H1 (cell line): ENCODE measurements around the gene STOML2. TPM values are rescaled to one million over a fixed set of nuclear protein-coding genes. Genes with fewer than 3 reads are reported as not detected.

Experiments
- CTCF ChIA-PET: fragments of 300-600 bp; sonication (Branson Sonifier 250); formaldehyde crosslinking; loops from one replicate; lab custom pipeline; 2021; ENCODE audit not compliant: partially characterized antibody; lab: Charles Lee
- POLR2A ChIA-PET: fragments of 300-600 bp; sonication (Branson Sonifier 250); formaldehyde crosslinking; loops from one replicate; lab custom pipeline; 2021; ENCODE audit warnings: inconsistent platforms; ENCODE audit not compliant: partially characterized antibody; lab: Charles Lee
- DNase-seq, 2 experiments: peaks; one replicate each; pipeline versions ENCODE4 v3.0.0 to v3.0.0-alpha.2; 2010 to 2022; ENCODE audit warnings: low spot score in 2 of 2, low read depth in 1 of 2, mixed read lengths in 1 of 2
- FAIRE-seq: peaks from 2 replicates; lab custom pipeline; 2011; peaks lifted over from hg19 to GRCh38; lab: Jason Lieb, UNC
- H2AFZ ChIP-seq: 2 replicates; pipeline ENCODE4 v1.8.1; 2012; ENCODE audit warnings: low read length, inconsistent platforms
- H2AK5ac ChIP-seq: 2 replicates; pipeline ENCODE4 v1.6.1; 2013; ENCODE audit warnings: low read depth, low read length
- H2BK120ac ChIP-seq: replicated peaks from 2 replicates; pipeline ENCODE3; 2013; ENCODE audit warnings: low read depth, low read length, inconsistent platforms
- H2BK12ac ChIP-seq: 2 replicates; pipeline ENCODE4 v1.6.1; 2013; ENCODE audit warnings: low read depth, low read length
- H2BK15ac ChIP-seq: 2 replicates; pipeline ENCODE4 v1.6.1; 2013; ENCODE audit warnings: low read length
- H2BK20ac ChIP-seq: 2 replicates; pipeline ENCODE4 v1.6.1; 2013; ENCODE audit warnings: low read length
- H2BK5ac ChIP-seq: 2 replicates; pipeline ENCODE4 v1.6.1; 2013; ENCODE audit warnings: low read depth, low read length
- H3K14ac ChIP-seq: 2 replicates; pipeline ENCODE4 v1.6.1; 2013; ENCODE audit warnings: inconsistent platforms; ENCODE audit not compliant: insufficient read length
- H3K18ac ChIP-seq: 2 replicates; pipeline ENCODE4 v1.6.1; 2013; ENCODE audit warnings: low read length; ENCODE audit errors: extremely low read depth
- H3K23ac ChIP-seq: 2 replicates; pipeline ENCODE4 v1.6.1; 2013; ENCODE audit warnings: inconsistent platforms; ENCODE audit not compliant: insufficient read length
- H3K23me2 ChIP-seq: 2 replicates; pipeline ENCODE4 v1.6.1; 2013; ENCODE audit warnings: low read depth, low read length
- H3K27ac ChIP-seq: 2 replicates; pipeline ENCODE4 v1.6.1; 2011; ENCODE audit warnings: low read depth, low read length, inconsistent platforms
- H3K27me3 ChIP-seq, 4 experiments: replicated peaks in 1 of 4; 1 replicate in 1 of 4; 2 replicates in 3 of 4; pipeline versions ENCODE4 v1.6.1 to v1.8.1; 2011 to 2013; ENCODE audit warnings: low read length in 3 of 4, mild to moderate bottlenecking in 3 of 4, inconsistent platforms in 2 of 4, mixed read lengths in 2 of 4, moderate library complexity in 1 of 4; ENCODE audit not compliant: control insufficient read depth in 3 of 4, insufficient read depth in 3 of 4; ENCODE audit errors: extremely low read depth in 1 of 4
- H3K36me3 ChIP-seq, 4 experiments: 2 replicates each; pipeline versions ENCODE4 v1.6.1 to v1.8.1; 2011 to 2013; ENCODE audit warnings: mild to moderate bottlenecking in 4 of 4, low read length in 3 of 4, moderate library complexity in 2 of 4, control low read depth in 1 of 4, inconsistent platforms in 1 of 4; ENCODE audit not compliant: insufficient read depth in 4 of 4, control insufficient read depth in 2 of 4
- H3K4ac ChIP-seq: replicated peaks from 2 replicates; pipeline ENCODE3; 2013; ENCODE audit warnings: low read length, low read depth, mixed read lengths, inconsistent platforms; ENCODE audit not compliant: insufficient read length
- H3K4me1 ChIP-seq, 4 experiments: replicated peaks in 1 of 4; 1 replicate in 1 of 4; 2 replicates in 3 of 4; pipeline versions ENCODE4 v1.6.1 to v1.8.1; 2011 to 2013; ENCODE audit warnings: low read length in 3 of 4, inconsistent platforms in 2 of 4, mixed read lengths in 1 of 4; ENCODE audit not compliant: insufficient read depth in 4 of 4, control insufficient read depth in 3 of 4
- H3K4me2 ChIP-seq, 2 experiments: 2 replicates each; pipeline versions ENCODE4 v1.6.1 to v1.8.1; 2011 to 2013; ENCODE audit warnings: low read depth in 2 of 2, low read length in 2 of 2, control low read depth in 1 of 2, inconsistent platforms in 1 of 2, mild to moderate bottlenecking in 1 of 2; ENCODE audit not compliant: insufficient read depth in 1 of 2
- H3K4me3 ChIP-seq, 4 experiments: fragments of 200-600, 300-600 bp in 1 of 4; sonication (generic), shearing (Covaris generic), sonication (Bioruptor Twin) in 1 of 4; 2 replicates each; pipeline versions ENCODE4 v1.5.1 to v1.8.1; 2011 to 2016; ENCODE audit warnings: low read length in 4 of 4, low read depth in 3 of 4, control low read depth in 2 of 4, inconsistent platforms in 2 of 4, mild to moderate bottlenecking in 2 of 4, mixed read lengths in 1 of 4, moderate library complexity in 1 of 4; ENCODE audit not compliant: insufficient read depth in 2 of 4; ENCODE audit errors: extremely low read depth in 1 of 4
- H3K56ac ChIP-seq: replicated peaks from 2 replicates; pipeline ENCODE3; 2013; ENCODE audit warnings: low read depth, mild to moderate bottlenecking, mixed read lengths, low read length, inconsistent platforms; ENCODE audit not compliant: insufficient read length
- H3K79me1 ChIP-seq: 2 replicates; pipeline ENCODE4 v1.6.1; 2013; ENCODE audit warnings: low read depth, low read length, control low read depth
- H3K79me2 ChIP-seq, 2 experiments: 2 replicates each; pipeline versions ENCODE4 v1.6.1 to v1.8.1; 2012 to 2013; ENCODE audit warnings: low read length in 2 of 2, mild to moderate bottlenecking in 2 of 2, inconsistent platforms in 1 of 2; ENCODE audit not compliant: insufficient read depth in 2 of 2, control insufficient read depth in 1 of 2
- H3K9ac ChIP-seq, 4 experiments: replicated peaks in 1 of 4; 1 replicate in 1 of 4; 2 replicates in 3 of 4; pipeline versions ENCODE4 v1.6.1 to v1.8.1; 2011 to 2013; ENCODE audit warnings: low read depth in 3 of 4, low read length in 3 of 4, control low read depth in 2 of 4, mild to moderate bottlenecking in 2 of 4, moderate library complexity in 2 of 4, inconsistent platforms in 1 of 4; ENCODE audit errors: extremely low read depth in 1 of 4
- H3K9me3 ChIP-seq, 2 experiments: 2 replicates each; pipeline versions ENCODE4 v1.6.1 to v1.8.1; 2012 to 2013; ENCODE audit warnings: mild to moderate bottlenecking in 2 of 2, moderate library complexity in 2 of 2, control low read depth in 1 of 2, inconsistent platforms in 1 of 2, low read depth in 1 of 2, low read length in 1 of 2, mixed read lengths in 1 of 2; ENCODE audit not compliant: insufficient read depth in 2 of 2
- H4K20me1 ChIP-seq, 2 experiments: replicated peaks in 1 of 2; 2 replicates each; pipeline versions ENCODE3 to v1.8.1; 2011 to 2013; ENCODE audit warnings: inconsistent platforms in 2 of 2, low read length in 2 of 2, mild to moderate bottlenecking in 1 of 2; ENCODE audit not compliant: insufficient read depth in 2 of 2, control insufficient read depth in 1 of 2
- H4K5ac ChIP-seq: 2 replicates; pipeline ENCODE4 v1.6.1; 2013; ENCODE audit warnings: low read length, low read depth, mixed read lengths, inconsistent platforms; ENCODE audit not compliant: insufficient read length
- H4K8ac ChIP-seq: 2 replicates; pipeline ENCODE4 v1.8.0; 2013; ENCODE audit warnings: mild to moderate bottlenecking, moderate library complexity, low read length, inconsistent platforms; ENCODE audit not compliant: insufficient read depth; ENCODE audit errors: extremely low read depth
- H4K91ac ChIP-seq: replicated peaks from 2 replicates; pipeline ENCODE3; 2013; ENCODE audit warnings: low read length, mixed read lengths, inconsistent platforms; ENCODE audit not compliant: insufficient read length
- CBX5 ChIP-seq: fragments of 300-800, 300-1000 bp; sonication (generic); IDR thresholded peaks from 2 replicates; pipeline ENCODE4 v1.7.1; 2016; ENCODE audit warnings: antibody characterized with exemption, low read length, low read depth
- CEBPB ChIP-seq: IDR thresholded peaks from 2 replicates; pipeline ENCODE4 v1.6.1; 2012; ENCODE audit warnings: low read depth, low read length
- NANOG ChIP-seq: IDR thresholded peaks from 2 replicates; pipeline ENCODE4 v1.6.1; 2011; ENCODE audit warnings: low read length, low read depth, mild to moderate bottlenecking, inconsistent platforms; ENCODE audit not compliant: insufficient read depth, poor library complexity, severe bottlenecking
- RAD21 ChIP-seq, 2 experiments: IDR thresholded peaks in 1 of 2; conservative IDR thresholded peaks in 1 of 2; 2 replicates each; pipeline ENCODE4 v1.6.1; 2011; ENCODE audit warnings: low read depth in 2 of 2, low read length in 2 of 2, improper control_type of control experiment in 1 of 2, inconsistent platforms in 1 of 2, mild to moderate bottlenecking in 1 of 2, moderate library complexity in 1 of 2
- SP4 ChIP-seq: IDR thresholded peaks from 2 replicates; pipeline ENCODE4 v1.6.1; 2012; ENCODE audit warnings: low read length, inconsistent platforms
- SUZ12 ChIP-seq: fragments of 200-600 bp; sonication (generic); IDR thresholded peaks from 2 replicates; pipeline ENCODE4 v1.6.1; 2012; ENCODE audit warnings: mild to moderate bottlenecking, inconsistent platforms, low read length, moderate library complexity, mixed read lengths
- USF2 ChIP-seq: IDR thresholded peaks from 2 replicates; pipeline ENCODE4 v1.6.1; 2011; ENCODE audit warnings: low read length, improper control_type of control experiment
- ZNF274 ChIP-seq: IDR thresholded peaks from 2 replicates; pipeline ENCODE4 v1.7.0; 2012; ENCODE audit warnings: low read length, borderline replicate concordance; ENCODE audit errors: extremely low read depth
- whole genome bisulfite sequencing, 2 experiments: shearing (Covaris generic) in 1 of 2; methylation state at CpG; one replicate each; pipeline versions ENCODE4 v1.1.6 to v1.1.7; 2013 to 2015; ENCODE audit warnings: low lambda C conversion rate in 2 of 2, mixed read lengths in 2 of 2, inconsistent platforms in 1 of 2, low coverage in 1 of 2, missing lambda C conversion rate in 1 of 2; ENCODE audit not compliant: insufficient replicate concordance in 2 of 2, insufficient coverage in 1 of 2, insufficient read length in 1 of 2; ENCODE audit errors: extremely low coverage in 1 of 2, missing lambda C conversion rate in 1 of 2; 5-methylcytosine and 5-hydroxymethylcytosine counted together
- polyA plus RNA-seq, 7 experiments: library from polyadenylated mRNA; depleted of rRNA in 3 of 7; stranded (reverse) in 5 of 7; unstranded in 2 of 7; fragments of >200 nt in 5 of 7; fragments of 200-250 nt in 2 of 7; gene quantifications; 1 replicate in 5 of 7; 2 replicates in 1 of 7; 4 replicates in 1 of 7; pipeline versions ENCODE4 v1.2.1 to v1.2.3, GENCODE V29; 2011 to 2013; ENCODE audit warnings: missing spikeins in 2 of 7, mixed read lengths in 2 of 7
- total RNA-seq: library from RNA; stranded (reverse); fragmentation: NEBNext Ultra II Directional; extraction: Animal tissue kit (Norgen Biotek cat#: 25700); gene quantifications from 2 replicates; pipeline ENCODE4 v1.2.1, GENCODE V29; 2021

The STOML2 gene
- total and polyA plus RNA-seq, 2 of the 8 experiments (the other 6 are each of a cell fraction or from before 2014, with no cell fraction given), result 203 to 256 TPM

DNA sequence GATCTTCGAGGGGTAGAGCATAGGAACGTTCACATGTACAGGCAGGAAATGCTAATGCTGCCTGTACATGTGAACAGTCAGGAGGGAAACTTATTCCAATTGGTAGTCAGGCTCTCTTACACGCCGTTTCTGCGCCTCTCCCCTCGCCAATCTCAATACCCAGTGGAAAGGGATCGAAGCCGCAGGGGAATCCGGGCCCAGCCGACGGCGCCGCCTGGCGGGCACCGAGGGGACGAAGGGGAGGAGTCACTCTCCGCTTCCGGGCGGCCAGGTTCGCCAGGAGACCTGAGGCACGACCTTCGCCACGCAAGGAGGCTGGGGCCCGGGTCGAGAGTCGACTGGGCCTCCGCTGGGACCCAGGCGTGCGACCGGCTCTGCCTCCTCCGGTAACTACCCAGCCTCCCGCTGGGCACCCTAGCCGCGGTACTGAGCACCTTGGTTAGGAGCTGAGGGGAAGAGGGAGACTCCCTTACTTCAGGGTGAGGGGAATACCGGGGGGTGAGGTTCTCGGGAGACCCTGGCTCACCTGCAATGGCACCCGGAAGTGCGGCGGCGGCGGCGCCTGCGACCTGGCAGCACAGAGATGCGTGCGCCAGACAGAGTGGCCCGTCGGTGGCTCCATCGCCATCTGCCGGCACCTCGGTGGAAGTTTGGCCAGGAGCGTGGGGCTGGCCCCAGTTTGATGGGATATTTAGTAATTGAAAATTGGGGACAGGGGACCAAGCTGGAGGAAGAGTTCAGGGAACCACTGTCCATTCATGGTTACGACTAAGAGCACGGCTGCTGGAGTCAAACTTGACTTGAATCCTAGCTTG, 6.7 kb downstream of the STOML2 start, which contains the start of gene PIGO:
TSS of gene PIGO (minus strand) at position 557 of the 815 bp plus-strand sequence. CDS start 1,026 bp downstream, outside the sequence.
- Histone ChIP-seq H2BK15ac (peak within 1 kb of the TSS; percentile 83; the same call in 1 of the 2 replicates), H3K27me3 (no peaks in the 10 kb centered on the region), H4K5ac (peak within 1 kb of the TSS; percentile 98), H2BK5ac (peak within 1 kb of the TSS; percentile 90), H4K8ac (peak within 1 kb of the TSS; percentile 99), H3K9me3 (no peaks in the 10 kb centered on the region), H3K23ac (no peak within 1 kb of the TSS), H4K91ac (peak within 1 kb of the TSS; percentile 95), H3K56ac (peak within 1 kb of the TSS; percentile 98), H3K27ac (peak within 1 kb of the TSS; percentile 96), H2BK120ac (no peak within 1 kb of the TSS), H3K79me2 (peaks cover 0 to 5% of the 10 kb centered on the region in 2 experiments; a peak in 1 of 4 replicates), H4K20me1 (no peaks in the 10 kb centered on the region), H3K18ac (peak within 1 kb of the TSS; percentile 89), H3K4ac (peak within 1 kb of the TSS; percentile 92), H2AK5ac (no peak within 1 kb of the TSS), H3K4me3 (peak within 1 kb of the TSS; percentile 69 to 98 (median 86)), H3K79me1 (no peaks in the 10 kb centered on the region; the same call in 1 of the 2 replicates), H2BK20ac (no peak within 1 kb of the TSS), H3K4me1 (peaks cover 0 to 2% (median under 1%) of the 10 kb centered on the region in 4 experiments; a peak in 3 of 7 replicates), H3K23me2 (peaks cover 5% of the 10 kb centered on the region; the same call in 1 of the 2 replicates), H3K9ac (peak within 1 kb of the TSS; percentile 78 to 98 (median 94)), H3K36me3 (peaks cover 9 to 25% (median 23%) of the 10 kb centered on the region in 4 experiments), H2BK12ac (no peak within 1 kb of the TSS; the same call in 1 of the 2 replicates), H3K14ac (no peak within 1 kb of the TSS), H2AFZ (0 out of 2 replicates have a peak within 1 kb of the TSS, but pooled peaks have one; percentile 70), H3K4me2 (peak within 1 kb of the TSS; percentile 34 to 64)
- WGBS, 2 experiments, result 4% methylated on average over 47 of the region's 53 CpGs; no CpG with 5 or more reads in 1 of the 2 experiments
- ChIA-PET POLR2A (interaction anchor here (0.8 to 17.4 kb wide), 7 partner anchors 9 to 51 kb away, joined by 3 to 440 read pairs (median 8); partner anchors contain the start of genes ATOSB, FANCG and VCP), CTCF (interaction anchor here (0.6 to 4.1 kb wide), 22 partner anchors 9 to 508 kb away, joined by 3 to 46 read pairs (median 4); partner anchors contain the start of genes FANCG and VCP)
- DNase-seq, result peak; percentile 74 to 96
- no peak for FAIRE-seq
- no peak for TF ChIP-seq SP4
- TF ChIP-seq ZNF274, result no peak
- no peak for TF ChIP-seq USF2
- TF ChIP-seq CEBPB, result no peak
- TF ChIP-seq NANOG, result no peak
- no peak for TF ChIP-seq CBX5
- TF ChIP-seq SUZ12, result no peak
- TF ChIP-seq RAD21 (IDR thresholded peaks at IDR 0.05 in 1 of 2, conservative IDR thresholded peaks at IDR 0.05 in 1 of 2; ENCODE audit: low read depth in 2 of 2, low read length in 2 of 2), result peak; percentile 55 to 72
